Measurements from ENCODE around the gene VGF. TPM values are rescaled to one million over a fixed set of nuclear protein-coding genes. Genes with fewer than 3 reads are reported as not detected.
"Not testable (repeated sequence)": the region's sequence is repeated elsewhere in the genome, so short reads cannot be mapped to it uniquely, and the experiment has no call there.

VGF gene
- total RNA-seq, 1 experiment from 2014 or later, result 0.48 TPM

GRCh38 chr7:101118856-101119255 is 46.5 kb downstream of the VGF start:
- no peak for DNase-seq (ENCODE audit: low spot score)

GRCh38 chr7:101116898-101117297 is 48.5 kb downstream of the VGF start:
- DNase-seq (ENCODE audit: low spot score), result no peak

GRCh38 chr7:101115215-101115614 is 50.2 kb downstream of the VGF start:
- no peak for DNase-seq (ENCODE audit: low spot score)

- DNase-seq (ENCODE audit: low spot score), result no peak
These were observed 50.9 kb downstream of the VGF start for GRCh38 chr7:101114492-101114891.

- no peak for DNase-seq (ENCODE audit: low spot score)
These were observed 51.5 kb downstream of the VGF start for GRCh38 chr7:101113836-101114235.

- not testable (repeated sequence) for DNase-seq (ENCODE audit: low spot score)
These were observed 52.2 kb downstream of the VGF start for GRCh38 chr7:101113140-101113539.

Small RNAs within 50 kb of the gene (small RNA-seq; reads per million reads assigned to genes)
- gene MIR4653, result not detected

Other genes starting within 250 kb of the VGF start
- 6.9 and 7.3 TPM in 2 replicates for gene MUC3A, start 216.0 kb downstream of the VGF start, total RNA-seq (2014; rRNA removed; shearing (Covaris generic))
- 19.2 and 29.8 TPM in 2 replicates for gene MUC12, start 196.0 kb downstream of the VGF start, total RNA-seq (2014; rRNA removed; shearing (Covaris generic))
- 0.23 and 0.44 TPM in 2 replicates for gene MUC17, start 145.5 kb downstream of the VGF start, total RNA-seq (2014; rRNA removed; shearing (Covaris generic))
- gene TRIM56, start 80.1 kb downstream of the VGF start, total RNA-seq (2014; rRNA removed; shearing (Covaris generic)), result 32.3 and 52.2 TPM in 2 replicates
- 4.6 and 5.0 TPM in 2 replicates for gene SERPINE1, start 38.5 kb downstream of the VGF start, total RNA-seq (2014; rRNA removed; shearing (Covaris generic))
- gene AP1S1, start 11.1 kb downstream of the VGF start, total RNA-seq (2014; rRNA removed; shearing (Covaris generic)), result 272 and 277 TPM in 2 replicates
- gene NAT16, start 14.7 kb upstream of the VGF start, total RNA-seq (2014; rRNA removed; shearing (Covaris generic)), result 0.13 TPM in 2 replicates
- 6.7 and 8.2 TPM in 2 replicates for gene MOGAT3, start 35.5 kb upstream of the VGF start, total RNA-seq (2014; rRNA removed; shearing (Covaris generic))
- 245 and 252 TPM in 2 replicates for gene PLOD3, start 52.0 kb upstream of the VGF start, total RNA-seq (2014; rRNA removed; shearing (Covaris generic))
- gene ZNHIT1, start 52.6 kb upstream of the VGF start, total RNA-seq (2014; rRNA removed; shearing (Covaris generic)), result 180 and 189 TPM in 2 replicates
- 14.7 and 15.1 TPM in 2 replicates for gene CLDN15, start 72.2 kb upstream of the VGF start, total RNA-seq (2014; rRNA removed; shearing (Covaris generic))
- 377 and 384 TPM in 2 replicates for gene FIS1, start 79.5 kb upstream of the VGF start, total RNA-seq (2014; rRNA removed; shearing (Covaris generic))
- 23.5 and 29.4 TPM in 2 replicates for gene IFT22, start 156.2 kb upstream of the VGF start, total RNA-seq (2014; rRNA removed; shearing (Covaris generic))
- not detected in 2 replicates for gene COL26A1, start 197.3 kb upstream of the VGF start, total RNA-seq (2014; rRNA removed; shearing (Covaris generic))

Measured in HT-29 (cell line).